SKM-1 treated with dmso at 0.1 percent for 144 hours (cell line): ENCODE measurements around the gene NFATC1.

Experiments used
- DNase-seq: peaks from one replicate; lab custom pipeline; 2025; ENCODE audit not compliant: unreplicated experiment; lab: John Stamatoyannopoulos, UW

NFATC1 gene

GRCh38 chr18:79453816-79454735, 58.3 kb downstream of the NFATC1 start:
- DNase-seq: no peak

GRCh38 chr18:79455261-79455660, 59.5 kb downstream of the NFATC1 start:
- DNase-seq: no peak

- no peak for DNase-seq
Observed at GRCh38 chr18:79456105-79456980, 60.6 kb downstream of the NFATC1 start.

GRCh38 chr18:79457239-79457638, 61.5 kb downstream of the NFATC1 start:
- no peak for DNase-seq

- no peak for DNase-seq
Observed at GRCh38 chr18:79457652-79458051, 61.9 kb downstream of the NFATC1 start.

- no peak for DNase-seq
Observed at GRCh38 chr18:79458131-79458838, 62.6 kb downstream of the NFATC1 start.

- no peak for DNase-seq
Observed at GRCh38 chr18:79458917-79459803, 63.4 kb downstream of the NFATC1 start.

GRCh38 chr18:79459946-79460480, 64.3 kb downstream of the NFATC1 start:
- no peak for DNase-seq

- no peak for DNase-seq
Observed at GRCh38 chr18:79460481-79461300, 65.0 kb downstream of the NFATC1 start.

GRCh38 chr18:79461627-79462026, 65.9 kb downstream of the NFATC1 start:
- no peak for DNase-seq

- no peak for DNase-seq
Observed at GRCh38 chr18:79463424-79463960, 67.8 kb downstream of the NFATC1 start.

- no peak for DNase-seq
Observed at GRCh38 chr18:79465392-79465991, 69.8 kb downstream of the NFATC1 start.

- DNase-seq: no peak
Observed at GRCh38 chr18:79466591-79466990, 70.9 kb downstream of the NFATC1 start.

- no peak for DNase-seq
Observed at GRCh38 chr18:79467126-79467525, 71.4 kb downstream of the NFATC1 start.

- no peak for DNase-seq
Observed at GRCh38 chr18:79468119-79468789, 72.5 kb downstream of the NFATC1 start.

GRCh38 chr18:79469309-79469708, 73.6 kb downstream of the NFATC1 start:
- no peak for DNase-seq

- no peak for DNase-seq
Observed at GRCh38 chr18:79469751-79470505, 74.2 kb downstream of the NFATC1 start.
